ENCODE results near the gene PNKD.
A peak's percentile ranks its signal among the peaks of the same experiment; 100 is the strongest.

Gene PNKD

DNA sequence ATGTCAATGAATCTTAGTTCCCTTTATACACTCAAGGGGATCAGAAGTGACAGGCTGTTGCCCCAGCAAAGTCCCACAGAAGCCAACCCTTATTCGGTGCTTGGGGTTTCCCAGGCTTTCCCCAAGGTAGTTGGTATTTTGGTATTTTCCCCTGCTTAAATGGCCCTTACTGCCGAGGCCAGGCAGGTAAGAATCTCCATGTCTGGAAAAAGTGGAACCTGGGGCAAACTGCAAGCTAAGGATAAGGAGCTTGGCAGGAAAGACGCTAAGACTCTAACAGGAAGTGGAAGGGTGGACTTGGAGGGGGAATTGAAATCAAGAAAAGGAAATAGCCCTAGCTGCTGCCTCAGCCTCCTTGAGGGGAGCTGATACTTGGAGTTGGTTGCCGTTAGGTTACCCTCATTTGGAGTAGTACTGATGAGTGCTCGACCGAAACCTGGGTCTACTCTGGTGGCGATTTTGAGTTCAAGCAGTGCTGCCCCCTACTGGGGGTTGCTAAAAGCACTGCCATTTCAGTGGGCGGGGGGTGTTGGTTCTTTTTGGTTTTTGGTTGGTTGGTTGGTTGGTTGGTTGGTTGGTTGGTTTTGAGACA, 12.8 kb upstream of the PNKD start:
- DNase-seq (ENCODE audit: low read depth), result peak; percentile 55

DNA sequence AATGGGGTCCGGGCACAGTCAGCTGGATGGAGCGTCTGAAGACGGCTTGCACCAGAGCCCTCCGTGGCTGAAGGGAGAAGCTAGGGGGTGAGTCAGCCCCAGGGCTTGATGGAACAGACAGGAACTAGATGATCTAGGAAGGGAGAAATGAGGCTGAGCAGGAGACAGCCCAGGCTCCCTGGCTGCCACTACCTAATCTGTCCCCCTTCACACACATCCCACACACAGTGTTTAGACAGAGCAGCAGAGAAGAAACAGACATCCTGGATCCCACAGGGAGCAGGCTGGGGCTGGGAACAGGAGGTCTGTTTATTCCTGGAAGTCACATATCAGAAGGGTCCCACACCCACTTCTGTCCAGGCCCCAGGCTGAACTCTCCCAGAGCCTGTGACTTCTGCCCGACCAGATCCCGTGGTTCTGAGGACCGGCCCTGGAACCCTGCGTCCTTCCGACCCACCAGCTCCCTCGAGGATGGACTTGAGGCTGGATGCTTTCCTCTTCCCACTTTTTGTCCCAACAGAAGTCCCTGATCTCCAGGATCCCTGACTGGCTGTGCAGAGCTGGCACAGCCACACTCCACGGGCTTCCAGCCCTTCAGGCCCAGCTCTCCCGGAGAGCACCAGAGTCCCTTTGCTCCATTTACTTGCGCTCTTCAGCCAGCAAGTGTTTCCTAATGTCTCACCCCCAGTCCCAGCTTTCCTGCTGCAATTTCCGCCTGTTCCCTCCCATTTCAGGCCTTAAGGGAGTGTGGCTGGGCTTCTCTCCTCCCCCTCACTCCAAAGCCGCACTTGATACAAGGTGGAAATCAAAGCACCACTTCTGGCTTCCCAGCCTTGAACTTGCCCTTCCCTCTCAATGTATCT, 11.0 kb upstream of the PNKD start:
- DNase-seq (ENCODE audit: low read depth), result no peak

DNA sequence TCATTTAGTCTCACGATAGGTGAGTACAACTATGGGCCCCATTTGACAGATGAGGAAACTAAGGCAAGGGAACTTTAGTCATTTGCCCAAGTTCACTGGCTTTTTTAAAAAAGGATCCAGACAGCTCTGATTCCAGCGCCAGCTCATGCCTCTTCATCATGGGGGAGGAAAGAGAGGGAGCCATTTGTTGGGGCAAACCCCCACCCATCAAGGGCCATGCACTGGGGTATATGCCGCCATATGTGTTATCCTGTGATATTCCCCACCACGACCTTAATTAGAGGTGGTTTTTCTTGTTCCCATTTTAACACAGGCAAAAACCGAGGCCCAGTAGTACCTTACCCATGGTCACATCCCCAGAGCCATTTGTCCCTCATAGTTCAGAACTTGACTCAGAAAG, 10.2 kb upstream of the PNKD start:
- DNase-seq (ENCODE audit: low read depth), result no peak

DNA sequence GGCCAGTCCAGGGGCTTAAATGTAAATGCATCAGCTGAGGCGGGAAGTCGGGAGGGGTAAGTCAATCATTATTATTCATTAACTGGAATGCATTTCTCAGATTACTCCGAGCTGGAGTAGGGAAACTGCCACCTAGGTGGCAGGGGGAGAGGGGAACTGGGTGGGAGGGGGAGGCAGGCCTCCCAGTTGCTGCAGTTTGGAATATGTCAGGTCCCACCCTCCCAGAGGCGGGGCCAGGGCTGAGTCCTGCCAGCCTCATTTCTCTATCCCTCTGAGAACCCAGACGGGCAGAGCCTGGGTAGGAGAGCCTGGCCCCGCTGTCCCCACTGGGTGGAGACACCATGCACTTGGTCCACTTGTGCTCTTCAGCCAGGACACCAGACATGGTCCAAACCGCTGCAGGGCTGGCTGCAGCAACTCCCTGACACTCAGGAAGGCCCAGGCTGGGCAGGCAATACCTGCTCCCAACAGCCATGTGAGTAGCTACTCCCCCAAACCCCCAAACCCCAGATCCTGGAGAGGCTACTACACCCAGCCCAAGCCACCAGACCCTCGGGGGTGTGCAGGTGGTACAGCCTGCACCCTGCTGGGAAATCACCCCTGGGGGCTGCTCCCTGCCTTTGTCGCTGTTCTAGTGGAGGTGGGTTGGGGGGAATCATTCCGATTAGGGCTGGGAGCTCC, 9.4 kb upstream of the PNKD start, which contains the start of gene GPBAR1:
Gene GPBAR1 (plus strand): TSS at position 274 of the 681 bp plus-strand sequence. CDS start 1,710 bp downstream, outside the sequence.
- DNase-seq (ENCODE audit: low read depth), result no peak

DNA sequence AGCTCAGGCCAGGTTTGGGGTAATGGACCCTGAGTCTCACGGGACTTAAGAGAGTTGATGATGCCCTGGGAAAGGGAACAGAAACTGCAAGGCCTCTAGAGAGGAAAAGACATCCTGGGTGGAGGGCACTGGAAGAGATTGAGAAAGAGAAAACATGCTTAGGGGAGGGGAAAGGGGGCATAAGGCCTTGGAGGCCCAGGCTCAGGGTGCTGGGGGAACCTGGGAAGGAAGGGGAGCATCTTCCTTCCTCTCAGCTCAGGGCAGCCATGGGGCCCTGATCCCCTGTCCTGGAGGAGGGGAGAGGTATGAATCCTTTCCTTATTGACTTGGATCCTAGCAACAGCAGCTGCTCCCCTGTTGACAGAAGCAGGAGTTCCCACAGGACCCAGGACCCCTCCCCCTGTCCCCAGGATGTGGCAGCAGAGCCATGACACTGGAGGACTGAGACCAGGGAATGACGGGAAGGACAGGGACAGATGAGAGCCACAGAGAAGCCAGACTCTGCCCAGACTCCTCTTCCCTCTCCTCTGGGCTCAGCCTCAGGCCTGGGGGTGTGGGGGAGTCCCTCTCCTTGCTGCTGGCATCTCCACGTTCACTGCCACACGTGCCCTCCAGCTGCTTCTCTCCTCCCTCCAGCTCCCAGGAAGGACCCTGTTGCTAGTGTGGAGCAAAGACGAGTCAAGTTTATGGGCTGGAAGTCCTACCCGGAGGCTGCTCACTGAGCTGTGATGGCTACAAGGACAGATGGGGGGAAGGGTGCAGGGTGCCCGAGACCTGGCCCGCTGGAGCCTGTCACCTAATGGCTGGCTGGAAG, 8.7 kb upstream of the PNKD start:
- DNase-seq (ENCODE audit: low read depth), result no peak

DNA sequence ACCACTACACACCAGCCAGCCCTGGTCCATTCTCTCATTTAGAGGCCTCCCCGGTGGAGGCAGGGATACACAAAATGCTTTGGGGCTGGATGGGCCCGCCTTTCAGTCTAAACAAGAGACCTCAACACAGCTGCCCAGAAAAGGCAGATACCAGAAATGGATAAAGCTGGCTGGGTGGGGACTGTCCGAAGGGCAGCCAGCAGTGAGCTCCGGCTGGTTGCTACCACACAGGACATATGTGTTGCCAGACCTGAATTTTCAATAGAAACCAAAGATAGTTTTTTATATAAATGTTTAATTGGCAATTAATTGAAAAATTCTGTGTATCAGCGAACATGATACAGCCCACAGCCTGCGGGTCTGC, 8.1 kb upstream of the PNKD start:
- no peak for DNase-seq (ENCODE audit: low read depth)

DNA sequence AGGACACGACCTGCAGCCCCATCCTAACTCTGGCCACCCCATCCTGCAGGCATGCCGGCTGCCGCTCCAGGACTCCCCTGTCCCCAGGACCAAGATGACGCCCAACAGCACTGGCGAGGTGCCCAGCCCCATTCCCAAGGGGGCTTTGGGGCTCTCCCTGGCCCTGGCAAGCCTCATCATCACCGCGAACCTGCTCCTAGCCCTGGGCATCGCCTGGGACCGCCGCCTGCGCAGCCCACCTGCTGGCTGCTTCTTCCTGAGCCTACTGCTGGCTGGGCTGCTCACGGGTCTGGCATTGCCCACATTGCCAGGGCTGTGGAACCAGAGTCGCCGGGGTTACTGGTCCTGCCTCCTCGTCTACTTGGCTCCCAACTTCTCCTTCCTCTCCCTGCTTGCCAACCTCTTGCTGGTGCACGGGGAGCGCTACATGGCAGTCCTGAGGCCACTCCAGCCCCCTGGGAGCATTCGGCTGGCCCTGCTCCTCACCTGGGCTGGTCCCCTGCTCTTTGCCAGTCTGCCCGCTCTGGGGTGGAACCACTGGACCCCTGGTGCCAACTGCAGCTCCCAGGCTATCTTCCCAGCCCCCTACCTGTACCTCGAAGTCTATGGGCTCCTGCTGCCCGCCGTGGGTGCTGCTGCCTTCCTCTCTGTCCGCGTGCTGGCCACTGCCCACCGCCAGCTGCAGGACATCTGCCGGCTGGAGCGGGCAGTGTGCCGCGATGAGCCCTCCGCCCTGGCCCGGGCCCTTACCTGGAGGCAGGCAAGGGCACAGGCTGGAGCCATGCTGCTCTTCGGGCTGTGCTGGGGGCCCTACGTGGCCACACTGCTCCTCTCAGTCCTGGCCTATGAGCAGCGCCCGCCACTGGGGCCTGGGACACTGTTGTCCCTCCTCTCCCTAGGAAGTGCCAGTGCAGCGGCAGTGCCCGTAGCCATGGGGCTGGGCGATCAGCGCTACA, 7.4 kb upstream of the PNKD start:
- no peak for DNase-seq (ENCODE audit: low read depth)

DNA sequence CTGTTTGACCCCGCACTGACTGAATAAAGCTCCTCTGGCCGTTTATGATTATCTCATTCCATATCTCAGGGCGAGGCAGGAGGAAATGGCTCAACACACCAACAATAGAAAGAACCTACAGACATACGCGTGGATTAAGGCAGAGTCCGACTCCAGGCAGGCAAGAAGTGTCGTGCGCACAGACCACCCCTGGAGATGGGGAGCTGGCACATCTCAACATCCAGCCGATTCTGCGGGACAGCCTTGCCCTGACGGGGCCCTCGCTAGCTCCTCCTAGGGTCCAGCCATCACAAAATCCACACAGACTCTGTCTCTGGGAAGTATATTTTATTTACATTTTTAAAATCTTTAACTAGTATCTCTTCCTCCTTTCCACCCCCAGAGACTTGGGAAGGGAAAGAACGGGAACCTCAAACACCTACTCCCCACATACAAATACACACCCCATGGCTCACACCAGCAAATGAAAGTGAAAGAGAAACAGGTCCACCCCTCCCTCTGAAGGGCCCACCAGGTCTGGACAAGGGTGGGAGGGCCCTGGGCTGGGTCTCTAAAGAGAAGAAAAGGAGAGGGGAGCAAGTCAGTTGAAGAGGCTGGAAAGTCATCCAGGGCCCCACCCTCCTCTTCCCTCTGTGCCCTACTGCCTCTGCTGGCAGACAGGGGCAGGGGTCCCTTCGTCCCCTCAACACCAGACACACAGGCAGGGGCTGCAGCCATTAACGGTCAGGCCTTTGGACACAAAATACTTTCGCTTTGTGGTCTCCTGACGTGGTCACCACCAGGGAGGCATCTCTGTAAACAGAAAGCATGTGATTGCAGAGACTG, 6.3 kb upstream of the PNKD start:
- DNase-seq (ENCODE audit: low read depth), result no peak

DNA sequence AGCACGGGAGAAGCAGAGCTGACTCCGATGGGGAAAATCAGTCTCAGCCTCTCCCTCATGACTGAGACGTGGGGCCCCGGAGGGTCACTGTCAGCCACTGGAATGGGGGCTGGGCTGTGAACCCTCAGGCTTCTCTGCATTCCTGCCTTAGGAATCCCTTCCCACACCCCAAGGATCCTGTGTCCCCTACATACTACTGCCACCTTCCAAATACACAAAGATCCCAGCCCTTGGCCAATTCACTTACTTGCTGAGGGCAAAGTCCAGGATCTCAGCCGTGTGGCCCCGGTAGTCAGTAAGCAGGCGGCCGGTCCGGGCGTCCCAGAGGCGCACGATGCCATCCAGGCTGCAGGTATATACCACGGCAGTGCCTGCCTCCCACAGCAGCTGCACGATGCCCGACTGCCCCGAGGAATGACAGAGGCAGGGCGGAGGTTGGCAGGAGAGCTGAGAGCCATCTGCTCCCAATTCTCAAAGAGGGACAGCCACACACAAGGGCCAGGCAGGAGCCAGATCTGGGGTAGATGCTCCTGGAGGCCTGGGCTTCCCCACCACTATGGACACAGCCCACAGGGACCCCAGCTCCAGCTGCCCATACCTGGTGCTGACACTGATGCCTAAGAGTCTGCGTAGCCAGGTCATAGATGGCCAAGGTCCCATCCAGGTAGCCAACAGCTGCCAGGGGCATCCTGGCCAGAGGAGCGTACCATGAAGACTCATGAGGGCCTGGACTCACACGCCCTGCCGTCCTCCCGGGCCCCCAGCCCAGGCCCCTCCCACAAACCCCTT, 5.4 kb upstream of the PNKD start:
- no peak for DNase-seq (ENCODE audit: low read depth)

DNA sequence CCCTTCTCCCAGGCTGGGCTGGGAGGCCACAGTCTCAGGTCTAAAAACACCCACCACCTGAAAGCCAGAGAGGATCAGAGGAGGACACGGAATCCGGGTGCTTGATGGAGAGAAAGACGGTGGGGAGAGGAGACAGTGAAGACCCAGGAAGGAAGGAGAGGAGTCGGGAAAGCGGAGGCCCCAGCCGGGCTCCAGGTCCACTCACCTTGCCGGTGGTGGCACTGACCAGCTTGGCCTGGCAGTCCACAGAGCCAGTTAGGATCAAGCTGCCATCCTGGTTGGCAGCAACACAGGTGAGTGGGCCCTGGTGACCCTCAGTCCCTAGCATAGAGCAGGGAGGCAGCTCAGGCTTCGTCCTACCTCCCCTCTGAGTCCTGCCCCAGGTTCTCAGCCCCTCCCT, 4.7 kb upstream of the PNKD start:
- no peak for DNase-seq (ENCODE audit: low read depth)

DNA sequence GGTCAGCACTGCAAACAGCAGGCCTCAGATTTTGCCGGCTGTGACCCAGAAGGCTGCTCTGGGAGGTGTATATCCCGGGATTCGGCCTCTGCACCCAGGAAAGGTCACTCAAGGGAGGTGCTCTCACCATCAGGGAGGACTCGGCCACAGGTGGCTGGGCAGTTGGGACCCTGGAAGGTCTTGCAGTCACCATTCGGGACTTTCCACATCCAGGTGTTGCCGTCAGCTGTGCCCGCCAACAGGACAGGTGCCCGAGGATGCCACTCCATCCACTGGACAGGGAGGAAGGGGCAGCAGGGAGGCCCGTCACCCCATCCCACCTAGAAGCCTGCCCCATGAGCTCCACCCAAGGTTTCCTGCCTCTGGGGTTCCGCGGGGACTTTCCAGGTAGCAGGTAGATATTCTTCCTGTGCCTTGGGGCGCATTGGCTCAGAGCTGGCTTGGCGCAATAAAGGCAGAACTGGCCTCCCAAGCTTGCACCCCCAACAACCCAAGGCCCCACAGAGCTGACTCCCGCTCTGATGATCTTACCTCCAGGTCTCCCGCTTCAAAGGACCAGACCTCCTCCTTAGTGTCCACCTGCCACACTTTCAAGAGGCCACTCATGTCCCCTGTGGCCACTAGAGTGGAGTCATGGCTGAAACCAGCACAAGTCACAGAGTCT, 3.9 kb upstream of the PNKD start:
- no peak for DNase-seq (ENCODE audit: low read depth)

DNA sequence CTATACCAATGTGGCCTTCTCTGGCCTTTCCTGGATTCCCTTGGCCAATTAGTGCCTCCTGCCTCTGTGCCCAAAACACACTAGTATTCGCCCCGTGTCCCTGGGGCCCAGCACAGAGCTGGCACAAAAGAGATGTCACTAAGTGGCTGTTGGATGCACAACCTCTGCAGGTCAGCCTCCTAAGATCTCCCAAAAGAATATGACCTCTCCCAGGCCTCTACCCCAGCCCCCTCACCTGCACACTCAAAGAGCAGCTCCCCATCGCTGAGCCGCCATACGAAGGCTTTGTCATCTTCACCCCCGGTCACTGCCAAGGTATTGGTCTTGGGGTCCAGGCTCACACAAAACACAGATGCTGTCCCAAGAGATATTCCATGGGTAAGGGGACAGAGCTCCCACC, 3.1 kb upstream of the PNKD start:
- DNase-seq (ENCODE audit: low read depth), result no peak

DNA sequence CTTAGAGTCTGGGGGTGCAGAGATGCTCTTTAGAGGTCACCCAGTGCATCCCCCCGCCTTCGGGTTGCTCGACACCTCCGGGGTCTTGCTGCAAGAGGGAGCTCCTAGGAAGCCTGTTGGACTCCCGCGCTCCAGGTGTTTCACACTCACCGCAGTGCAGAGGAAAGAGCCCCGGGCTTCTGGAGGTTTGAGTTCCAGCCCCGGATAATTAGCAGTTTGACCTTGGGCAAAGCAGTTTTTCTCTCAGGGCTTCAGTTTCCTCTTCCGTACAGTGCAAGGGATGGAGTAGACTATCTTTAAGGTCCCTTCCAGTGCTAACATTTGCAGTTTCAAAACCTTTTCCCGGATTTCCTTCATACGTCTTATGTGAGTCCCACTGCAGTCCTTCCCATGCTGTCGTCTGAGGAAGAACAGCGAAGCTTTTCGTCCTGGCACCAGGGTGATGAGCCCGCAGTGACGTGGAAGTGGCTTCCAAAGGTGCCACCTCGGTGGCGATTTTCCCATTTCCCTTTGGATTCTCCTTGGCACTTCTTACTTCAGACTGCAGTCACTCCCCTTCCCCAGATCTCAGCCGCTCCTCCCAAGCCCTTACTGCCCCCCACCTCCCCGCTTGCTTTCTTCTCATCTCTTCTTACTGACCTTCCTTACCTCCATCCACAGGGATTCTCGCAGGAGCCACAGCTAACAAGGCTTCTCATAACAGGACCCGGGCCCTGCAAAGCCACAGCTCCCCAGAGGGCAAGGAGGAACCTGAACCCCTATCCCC, 585 bp downstream of the PNKD start:
- no peak for DNase-seq (ENCODE audit: low read depth)

DNA sequence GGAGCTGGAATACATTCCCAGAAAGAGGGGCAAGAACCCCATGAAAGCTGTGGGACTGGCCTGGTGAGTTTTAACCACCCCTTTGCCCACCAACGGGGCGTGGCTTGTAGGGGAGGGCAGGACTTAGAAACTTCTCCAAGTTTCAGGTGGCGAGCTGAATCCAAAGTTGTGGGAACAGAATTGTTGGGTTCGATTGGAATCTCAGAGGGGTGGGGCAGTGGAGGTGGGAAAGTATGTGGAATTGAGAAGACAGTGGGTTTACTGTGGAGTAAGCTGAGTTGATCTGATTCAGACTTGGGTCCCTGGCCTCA, 1.1 kb downstream of the PNKD start:
- DNase-seq (ENCODE audit: low read depth), result no peak

DNA sequence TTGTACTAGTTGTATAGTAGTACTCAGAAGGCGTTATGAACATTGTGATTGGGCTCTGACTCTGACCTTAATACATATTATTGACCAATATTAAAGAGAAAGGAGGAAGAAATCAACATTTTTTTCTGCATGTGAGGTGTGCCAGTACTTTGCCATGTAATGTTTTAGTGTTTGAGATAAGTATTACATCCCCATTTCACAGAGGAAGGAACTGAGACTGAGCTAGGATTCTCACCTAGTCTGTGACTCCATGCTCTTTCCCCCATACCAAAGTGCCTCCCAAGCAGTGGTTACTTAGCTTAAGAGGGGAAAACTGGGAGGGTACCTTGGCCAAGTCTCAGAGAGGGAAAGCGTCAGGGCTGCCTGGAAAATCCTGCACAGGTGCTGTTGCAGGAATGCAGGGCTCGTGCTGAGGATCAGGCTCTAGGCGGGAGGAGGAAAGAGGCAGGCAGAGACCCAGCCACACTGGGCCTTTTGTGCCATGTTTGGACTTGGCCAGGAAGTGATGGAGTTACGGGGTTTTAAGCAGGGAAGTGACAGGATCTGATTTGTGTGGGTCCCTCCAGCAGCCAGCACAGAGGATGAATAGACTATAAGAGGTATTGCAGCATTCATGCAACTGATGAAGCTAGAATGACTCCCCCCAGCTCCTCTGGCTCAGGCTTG, 1.7 kb downstream of the PNKD start:
- no peak for DNase-seq (ENCODE audit: low read depth)

DNA sequence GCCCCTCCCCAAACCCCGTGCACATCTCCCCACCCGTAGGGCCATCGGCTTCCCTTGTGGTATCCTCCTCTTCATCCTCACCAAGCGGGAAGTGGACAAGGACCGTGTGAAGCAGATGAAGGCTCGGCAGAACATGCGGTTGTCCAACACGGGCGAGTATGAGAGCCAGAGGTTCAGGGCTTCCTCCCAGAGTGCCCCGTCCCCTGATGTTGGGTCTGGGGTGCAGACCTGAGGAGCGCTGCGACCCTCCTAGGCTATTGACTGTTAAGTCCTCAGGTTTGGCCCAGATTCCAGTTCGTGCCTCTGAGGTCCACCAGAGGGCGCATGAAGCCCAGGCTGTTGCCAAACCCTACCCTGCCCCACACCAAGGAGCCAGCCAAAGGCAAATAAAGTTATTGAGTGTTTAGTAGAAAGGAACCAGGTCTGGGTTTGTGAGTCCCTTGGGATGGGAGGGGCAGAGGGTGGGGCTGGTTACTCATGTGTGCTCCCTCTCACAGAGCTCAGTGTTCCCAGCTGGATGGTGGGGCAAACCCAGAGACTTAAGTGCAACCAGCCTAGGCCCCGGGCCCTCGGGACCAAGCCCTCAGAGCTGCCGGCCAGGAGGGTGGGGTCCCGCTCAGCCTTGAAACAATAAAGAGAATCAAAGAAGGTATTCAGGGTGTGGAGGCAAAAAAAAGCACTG, 2.4 kb downstream of the PNKD start:
- peak; percentile 65 for DNase-seq (ENCODE audit: low read depth)
